Bronchus fibroblast of lung (primary cell): ENCODE data around the gene ZFC3H1. TPM values are rescaled to one million over a fixed set of nuclear protein-coding genes. Genes with fewer than 3 reads are reported as not detected.

Experiments used
- total RNA-seq: library from RNA; depleted of rRNA; stranded (reverse); fragments of >200 nt; gene quantifications from 2 replicates; pipeline ENCODE4 v1.2.3, GENCODE V29; 2015

ZFC3H1 gene
- 6.2 and 7.6 TPM in 2 replicates for total RNA-seq

GRCh38 chr12:71663561-71664410 is at the start of gene ZFC3H1, which contains the start of gene THAP2:
TSS of gene ZFC3H1 (minus strand) at chr12:71663848. CDS start at chr12:71663610, 238 bp downstream.
TSS of gene THAP2 (plus strand) at chr12:71664301. CDS start at chr12:71664510, 209 bp downstream.

GRCh38 chr12:71685914-71686657 is 22.4 kb upstream of the ZFC3H1 start, which contains the start of gene TMEM19:
TSS of gene TMEM19 (plus strand) at chr12:71686082. CDS start at chr12:71686681, 599 bp downstream.

Other genes starting within 250 kb of the ZFC3H1 start
- gene LGR5, start 224.1 kb downstream of the ZFC3H1 start, total RNA-seq: under 0.01 TPM in 1 of 2 replicates, not detected in the other
- 4.0 and 5.6 TPM in 2 replicates for gene THAP2, start 453 bp upstream of the ZFC3H1 start, total RNA-seq
- 13.7 and 17.0 TPM in 2 replicates for gene TMEM19, start 22.2 kb upstream of the ZFC3H1 start, total RNA-seq
- gene RAB21, start 91.0 kb upstream of the ZFC3H1 start, total RNA-seq: 8.1 and 11.4 TPM in 2 replicates
- gene TBC1D15, start 175.9 kb upstream of the ZFC3H1 start, total RNA-seq: 9.1 and 10.3 TPM in 2 replicates